Vagina (tissue), 2 donors: ENCODE measurements around the gene CD151.

Experiments
- POLR2A ChIP-seq, 2 donors: fragments of 450-650 bp; IDR thresholded peaks; one replicate each; pipeline ENCODE4 v1.6.1; 2017; ENCODE audit warnings: antibody characterized with exemption in 2 of 2, mild to moderate bottlenecking in 2 of 2, moderate library complexity in 2 of 2
- TF ChIP-seq, protein P1 (sequence below), 3 experiments: fragments of 450-650 bp in 2 of 3; fragments of 200-600 bp in 1 of 3; sonication (generic) in 1 of 3; IDR thresholded peaks; one replicate each; pipeline ENCODE4 v1.5.1; 2017 to 2019; ENCODE audit warnings: antibody characterized with exemption in 3 of 3, mild to moderate bottlenecking in 2 of 3, moderate library complexity in 2 of 3

DNA sequence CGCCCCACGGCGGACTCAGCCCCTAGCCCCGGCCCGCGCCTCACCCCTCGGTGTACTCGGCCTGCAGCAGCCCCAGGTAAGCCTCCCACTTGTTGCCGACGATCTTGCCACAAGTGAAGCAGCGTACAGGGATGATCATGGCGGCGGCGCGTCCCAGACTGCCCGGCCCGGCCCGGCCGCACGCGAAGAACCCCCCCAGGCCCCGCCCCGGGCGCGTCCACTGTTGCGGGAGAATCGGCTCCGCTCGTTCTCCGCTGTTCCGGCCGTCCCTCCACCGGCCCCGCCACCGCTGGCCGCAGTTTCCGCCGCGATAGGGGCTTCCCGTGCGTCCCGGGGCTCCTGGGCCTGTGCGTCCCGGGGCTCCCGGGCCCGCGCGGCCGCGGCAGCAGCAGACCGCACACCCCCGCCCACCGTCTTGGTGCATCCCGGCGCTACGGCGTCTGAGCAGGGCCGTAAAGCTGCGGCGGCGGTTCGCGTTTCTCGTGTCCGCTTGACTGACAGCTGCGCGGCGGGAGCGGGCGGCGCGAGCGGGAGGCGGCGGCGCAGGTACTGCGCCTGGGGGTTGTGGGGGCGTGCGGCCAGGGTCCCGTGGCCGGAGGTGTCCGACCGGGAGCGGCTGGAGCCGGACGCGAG is 9.7 kb downstream of the CD151 start, which contains the start of the genes POLR2L and TSPAN4:
- TF ChIP-seq POLR2A (IDR thresholded peaks at IDR 0.05) = peak in 1 of 2 donors; percentile 74
- TF ChIP-seq, protein P1, sequence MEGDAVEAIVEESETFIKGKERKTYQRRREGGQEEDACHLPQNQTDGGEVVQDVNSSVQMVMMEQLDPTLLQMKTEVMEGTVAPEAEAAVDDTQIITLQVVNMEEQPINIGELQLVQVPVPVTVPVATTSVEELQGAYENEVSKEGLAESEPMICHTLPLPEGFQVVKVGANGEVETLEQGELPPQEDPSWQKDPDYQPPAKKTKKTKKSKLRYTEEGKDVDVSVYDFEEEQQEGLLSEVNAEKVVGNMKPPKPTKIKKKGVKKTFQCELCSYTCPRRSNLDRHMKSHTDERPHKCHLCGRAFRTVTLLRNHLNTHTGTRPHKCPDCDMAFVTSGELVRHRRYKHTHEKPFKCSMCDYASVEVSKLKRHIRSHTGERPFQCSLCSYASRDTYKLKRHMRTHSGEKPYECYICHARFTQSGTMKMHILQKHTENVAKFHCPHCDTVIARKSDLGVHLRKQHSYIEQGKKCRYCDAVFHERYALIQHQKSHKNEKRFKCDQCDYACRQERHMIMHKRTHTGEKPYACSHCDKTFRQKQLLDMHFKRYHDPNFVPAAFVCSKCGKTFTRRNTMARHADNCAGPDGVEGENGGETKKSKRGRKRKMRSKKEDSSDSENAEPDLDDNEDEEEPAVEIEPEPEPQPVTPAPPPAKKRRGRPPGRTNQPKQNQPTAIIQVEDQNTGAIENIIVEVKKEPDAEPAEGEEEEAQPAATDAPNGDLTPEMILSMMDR (IDR thresholded peaks at IDR 0.05) = peak in 1 of 3 experiments; percentile 25
